WERI-Rb-1 (cell line): ENCODE measurements around the gene MACROD1.

Experiments
- DNase-seq: peaks from one replicate; pipeline ENCODE4 v3.0.0-alpha.2; 2020
- H3K27ac ChIP-seq: fragments of 250-450 bp; sonication (Bioruptor Pico); 2 replicates; pipeline ENCODE4 v1.5.1; 2020; ENCODE audit warnings: mild to moderate bottlenecking, moderate library complexity
- H3K27me3 ChIP-seq: fragments of 250-450 bp; sonication (Bioruptor Pico); 2 replicates; pipeline ENCODE4 v1.5.1; 2021; ENCODE audit warnings: mild to moderate bottlenecking, low read depth, moderate library complexity; ENCODE audit not compliant: insufficient read depth, severe bottlenecking
- H3K36me3 ChIP-seq: fragments of 250-450 bp; sonication (Bioruptor Pico); 2 replicates; pipeline ENCODE4 v1.5.1; 2020; ENCODE audit warnings: mild to moderate bottlenecking, moderate library complexity
- H3K4me3 ChIP-seq: 2 replicates; pipeline ENCODE4 v1.5.1; 2011; ENCODE audit warnings: low read depth, mild to moderate bottlenecking, control low read depth, low read length
- H3K9me3 ChIP-seq: fragments of 250-450 bp; sonication (Bioruptor Pico); 2 replicates; pipeline ENCODE4 v1.5.1; 2021; ENCODE audit warnings: mild to moderate bottlenecking, moderate library complexity; ENCODE audit not compliant: severe bottlenecking
- CTCF ChIP-seq: IDR thresholded peaks from 2 replicates; pipeline ENCODE4 v1.5.1; 2011; ENCODE audit warnings: low read depth, mild to moderate bottlenecking, control low read depth, inconsistent platforms, low read length

Gene MACROD1

GRCh38 chr11:64039012-64039665, 126.8 kb downstream of the MACROD1 start:
- Histone ChIP-seq H3K36me3 (no peaks in the 10 kb centered on the region), H3K27ac (no peak overlapping the region), H3K27me3 (peaks cover 4% of the 10 kb centered on the region), H3K9me3 (no peaks in the 10 kb centered on the region), H3K4me3 (no peak overlapping the region)
- DNase-seq: no peak
- no peak for TF ChIP-seq CTCF

GRCh38 chr11:64038500-64038899, 127.4 kb downstream of the MACROD1 start:
- peaks cover 4% of the 10 kb centered on the region for H3K27me3 ChIP-seq
- no peak overlapping the region for H3K27ac ChIP-seq

GRCh38 chr11:64037027-64037634, 128.8 kb downstream of the MACROD1 start:
- H3K4me3 ChIP-seq: no peak overlapping the region
- no peaks in the 10 kb centered on the region for H3K36me3 ChIP-seq
- H3K27ac ChIP-seq: no peak overlapping the region
- DNase-seq: no peak
- no peaks in the 10 kb centered on the region for H3K9me3 ChIP-seq
- no peak for TF ChIP-seq CTCF
- H3K27me3 ChIP-seq: peaks cover 4% of the 10 kb centered on the region

More at GRCh38 chr11:64038500-64038899, 127.4 kb downstream of the MACROD1 start:
- H3K9me3 ChIP-seq: no peaks in the 10 kb centered on the region
- no peak for DNase-seq
- H3K4me3 ChIP-seq: no peak overlapping the region
- TF ChIP-seq CTCF: no peak
- H3K36me3 ChIP-seq: no peaks in the 10 kb centered on the region

GRCh38 chr11:64036087-64037026, 129.6 kb downstream of the MACROD1 start:
- peak; percentile 30 for DNase-seq
- Histone ChIP-seq H3K4me3 (peak overlapping the region; percentile 47), H3K27me3 (peaks cover 4% of the 10 kb centered on the region), H3K9me3 (no peaks in the 10 kb centered on the region), H3K27ac (0 out of 2 replicates have a peak overlapping the region, but pooled peaks have one; percentile 18), H3K36me3 (no peaks in the 10 kb centered on the region)
- TF ChIP-seq CTCF: no peak

- peaks cover 4% of the 10 kb centered on the region for H3K27me3 ChIP-seq
- TF ChIP-seq CTCF: no peak
- no peaks in the 10 kb centered on the region for H3K36me3 ChIP-seq
- DNase-seq: no peak
- 0 out of 2 replicates have a peak within 1 kb of the TSS, but pooled peaks have one; percentile 18 for H3K27ac ChIP-seq
- H3K4me3 ChIP-seq: peak within 1 kb of the TSS; percentile 47
- H3K9me3 ChIP-seq: no peaks in the 10 kb centered on the region
These were observed 130.3 kb downstream of the MACROD1 start, which contains the start of gene FLRT1 for GRCh38 chr11:64035576-64035975. Gene FLRT1 (plus strand): TSS chr11:64035931. CDS start chr11:64116268, 80,337 bp downstream.
